Loucy (cell line): ENCODE measurements around the gene CANT1.

ENCODE experiments used
- CTCF ChIP-seq: fragments of 200-600 bp; sonication (generic); conservative IDR thresholded peaks from 2 replicates; pipeline ENCODE4 v1.5.1; 2014; ENCODE audit warnings: mild to moderate bottlenecking, antibody characterized with exemption, low read length
- EZH2phosphoT487 ChIP-seq: fragments of 200-600 bp; IDR thresholded peaks from 2 replicates; pipeline ENCODE4 v1.6.1; 2018; ENCODE audit warnings: antibody characterized with exemption, mild to moderate bottlenecking, moderate library complexity, borderline replicate concordance

- TF ChIP-seq CTCF (no peak), EZH2phosphoT487 (no peak)
Measured at GRCh38 chr17:78953356-78954350, 55.9 kb downstream of the CANT1 start.
